ENCODE data around the gene PLIN4. TPM values are rescaled to one million over a fixed set of nuclear protein-coding genes. Genes with fewer than 3 reads are reported as not detected.

PLIN4 gene
- total RNA-seq, 1 donor from 2014 or later, result 0.27 TPM

DNA sequence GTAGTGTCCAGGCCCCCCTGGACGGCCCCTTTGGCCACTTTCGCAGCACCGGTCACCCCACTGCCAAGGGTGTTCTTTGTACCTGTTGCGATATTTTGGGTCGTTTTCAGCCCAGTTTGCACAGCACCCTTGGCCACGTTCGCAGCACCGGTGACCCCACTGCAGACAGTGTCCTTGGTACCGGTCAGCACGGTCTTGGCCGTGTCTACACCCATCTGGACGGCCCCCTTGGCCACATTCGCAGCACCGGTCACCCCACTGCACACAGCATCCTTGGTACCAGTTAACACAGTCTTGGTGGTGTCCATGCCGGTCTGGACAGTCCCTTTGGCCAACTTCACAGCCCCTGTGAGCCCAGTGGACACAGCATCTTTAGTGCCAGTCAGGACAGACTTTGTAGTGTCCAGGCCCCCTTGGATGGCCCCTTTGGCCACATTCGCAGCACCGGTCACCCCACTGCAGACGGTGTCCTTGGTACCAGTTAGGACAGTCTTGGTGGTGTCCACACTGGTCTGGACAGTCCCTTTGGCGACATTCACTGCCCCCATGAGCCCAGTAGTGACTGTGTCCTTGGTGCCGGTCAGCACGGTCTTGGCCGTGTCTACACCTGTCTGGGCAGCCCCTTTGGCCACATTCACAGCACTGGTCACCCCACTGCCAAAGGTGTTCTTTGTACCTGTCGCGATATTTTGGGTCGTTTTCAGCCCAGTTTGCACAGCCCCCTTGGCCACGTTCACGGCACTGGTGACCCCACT lies 6.8 kb downstream of the PLIN4 start:
- Mint-ChIP-seq H3K4me3 (ENCODE audit: unreplicated experiment) (no peak overlapping the region), H3K36me3 (ENCODE audit: unreplicated experiment) (no peaks in the 10 kb centered on the region), H3K9me3 (ENCODE audit: unreplicated experiment) (no peaks in the 10 kb centered on the region), H3K27ac (ENCODE audit: unreplicated experiment) (no peak overlapping the region), H3K4me1 (ENCODE audit: low read depth, unreplicated experiment) (no peaks in the 10 kb centered on the region), H3K27me3 (ENCODE audit: unreplicated experiment) (peaks cover 6% of the 10 kb centered on the region)
- TF ChIP-seq, protein P1, sequence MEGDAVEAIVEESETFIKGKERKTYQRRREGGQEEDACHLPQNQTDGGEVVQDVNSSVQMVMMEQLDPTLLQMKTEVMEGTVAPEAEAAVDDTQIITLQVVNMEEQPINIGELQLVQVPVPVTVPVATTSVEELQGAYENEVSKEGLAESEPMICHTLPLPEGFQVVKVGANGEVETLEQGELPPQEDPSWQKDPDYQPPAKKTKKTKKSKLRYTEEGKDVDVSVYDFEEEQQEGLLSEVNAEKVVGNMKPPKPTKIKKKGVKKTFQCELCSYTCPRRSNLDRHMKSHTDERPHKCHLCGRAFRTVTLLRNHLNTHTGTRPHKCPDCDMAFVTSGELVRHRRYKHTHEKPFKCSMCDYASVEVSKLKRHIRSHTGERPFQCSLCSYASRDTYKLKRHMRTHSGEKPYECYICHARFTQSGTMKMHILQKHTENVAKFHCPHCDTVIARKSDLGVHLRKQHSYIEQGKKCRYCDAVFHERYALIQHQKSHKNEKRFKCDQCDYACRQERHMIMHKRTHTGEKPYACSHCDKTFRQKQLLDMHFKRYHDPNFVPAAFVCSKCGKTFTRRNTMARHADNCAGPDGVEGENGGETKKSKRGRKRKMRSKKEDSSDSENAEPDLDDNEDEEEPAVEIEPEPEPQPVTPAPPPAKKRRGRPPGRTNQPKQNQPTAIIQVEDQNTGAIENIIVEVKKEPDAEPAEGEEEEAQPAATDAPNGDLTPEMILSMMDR (IDR thresholded peaks at IDR 0.05; ENCODE audit: partially characterized antibody, unreplicated experiment), result no peak
- DNase-seq, result no peak

DNA sequence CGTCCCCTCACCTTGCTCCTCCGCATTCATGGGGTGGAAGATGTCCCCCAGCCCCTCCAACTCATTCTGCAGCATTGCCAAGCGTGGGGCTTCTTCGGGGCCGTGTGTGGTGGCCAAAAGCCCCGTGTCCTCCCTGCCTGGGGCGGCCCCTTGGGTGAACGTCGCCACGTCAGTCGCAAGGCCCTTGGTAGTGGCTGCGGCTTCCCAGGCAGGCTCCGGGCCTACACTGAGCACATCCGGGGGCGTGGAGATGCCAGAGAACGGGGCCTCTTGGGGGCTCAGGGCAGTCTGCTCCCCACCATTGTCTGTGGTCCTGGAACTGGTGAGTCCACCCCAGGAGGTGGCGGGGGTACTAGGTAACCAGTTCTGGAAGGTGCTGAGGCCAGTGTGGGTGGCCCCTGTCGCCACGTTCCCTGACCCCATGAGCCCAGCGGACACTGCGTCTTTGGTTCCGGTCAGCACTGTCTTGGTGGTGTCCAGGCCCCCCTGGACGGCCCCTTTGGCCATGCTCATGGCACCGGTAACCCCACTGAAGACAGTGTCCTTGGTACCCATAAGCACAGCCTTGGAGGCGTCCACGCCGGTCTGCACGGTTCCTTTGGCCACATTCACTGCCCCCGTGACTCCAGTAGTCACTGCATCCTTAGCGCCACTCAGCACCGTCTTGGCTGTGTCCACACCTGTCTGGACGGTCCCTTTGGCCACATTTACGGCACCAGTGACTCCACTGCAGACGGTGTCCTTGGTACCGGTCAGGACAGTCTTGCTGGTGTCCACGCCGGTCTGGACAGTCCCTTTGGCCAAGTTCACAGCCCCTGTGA lies 7.6 kb downstream of the PLIN4 start:
- H3K4me1 Mint-ChIP-seq (ENCODE audit: low read depth, unreplicated experiment), result peaks cover 3% of the 10 kb centered on the region
- no peaks in the 10 kb centered on the region for H3K36me3 Mint-ChIP-seq (ENCODE audit: unreplicated experiment)
- TF ChIP-seq, protein P1 (IDR thresholded peaks at IDR 0.05; ENCODE audit: partially characterized antibody, unreplicated experiment), result no peak
- no peak overlapping the region for H3K27ac Mint-ChIP-seq (ENCODE audit: unreplicated experiment)
- no peak for DNase-seq
- peaks cover 10% of the 10 kb centered on the region for H3K27me3 Mint-ChIP-seq (ENCODE audit: unreplicated experiment)
- H3K4me3 Mint-ChIP-seq (ENCODE audit: unreplicated experiment), result no peak overlapping the region
- H3K9me3 Mint-ChIP-seq (ENCODE audit: unreplicated experiment), result peaks cover 3% of the 10 kb centered on the region

DNA sequence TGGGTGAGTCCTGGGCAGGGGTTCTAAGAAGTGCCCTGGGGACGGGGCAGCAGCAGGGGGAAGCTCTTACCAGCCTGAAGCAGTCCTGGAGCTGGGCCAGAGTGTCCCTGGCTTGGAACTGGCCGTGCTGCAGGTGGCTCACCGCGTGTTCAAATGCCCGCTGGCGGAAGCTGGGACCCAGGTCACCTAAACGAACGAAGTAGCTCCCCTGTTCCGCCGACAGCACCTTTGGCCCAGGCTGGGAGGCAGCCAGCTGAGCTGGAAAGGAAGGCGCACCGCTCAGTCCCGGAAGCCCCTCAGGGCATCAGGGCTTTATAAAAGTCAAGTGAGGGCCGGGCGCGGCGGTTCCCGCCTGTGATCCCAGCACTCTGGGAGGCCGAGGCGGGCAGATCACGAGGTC lies 9.6 kb downstream of the PLIN4 start:
- H3K36me3 Mint-ChIP-seq (ENCODE audit: unreplicated experiment), result no peaks in the 10 kb centered on the region
- H3K4me3 Mint-ChIP-seq (ENCODE audit: unreplicated experiment), result no peak overlapping the region
- peaks cover 14% of the 10 kb centered on the region for H3K27me3 Mint-ChIP-seq (ENCODE audit: unreplicated experiment)
- peaks cover 3% of the 10 kb centered on the region for H3K4me1 Mint-ChIP-seq (ENCODE audit: low read depth, unreplicated experiment)
- peaks cover 3% of the 10 kb centered on the region for H3K9me3 Mint-ChIP-seq (ENCODE audit: unreplicated experiment)
- TF ChIP-seq, protein P1 (IDR thresholded peaks at IDR 0.05; ENCODE audit: partially characterized antibody, unreplicated experiment), result no peak
- no peak for DNase-seq
- no peak overlapping the region for H3K27ac Mint-ChIP-seq (ENCODE audit: unreplicated experiment)

DNA sequence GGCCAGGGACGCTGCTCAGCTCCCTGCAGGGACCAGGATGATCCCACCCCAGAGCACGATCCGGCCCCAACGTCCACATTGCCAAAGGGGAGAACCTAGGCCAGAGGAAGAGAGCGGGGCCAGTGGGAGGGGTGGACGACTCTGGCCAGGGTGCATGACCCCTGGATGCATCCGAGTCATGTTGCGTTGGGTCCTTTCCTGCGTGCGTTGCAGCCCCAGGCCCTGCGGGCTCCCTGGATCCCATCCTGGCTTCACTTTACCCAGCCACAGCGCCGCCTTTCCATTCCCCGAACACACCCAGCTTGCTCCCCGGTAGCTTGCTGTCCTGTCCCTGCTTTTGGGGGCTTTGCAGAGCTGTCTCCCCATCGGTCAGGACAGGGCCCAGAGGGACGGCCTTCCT lies 10.5 kb downstream of the PLIN4 start:
- Mint-ChIP-seq H3K4me3 (ENCODE audit: unreplicated experiment) (no peak overlapping the region), H3K36me3 (ENCODE audit: unreplicated experiment) (no peaks in the 10 kb centered on the region), H3K4me1 (ENCODE audit: low read depth, unreplicated experiment) (peaks cover 5% of the 10 kb centered on the region), H3K9me3 (ENCODE audit: unreplicated experiment) (peaks cover 3% of the 10 kb centered on the region), H3K27ac (ENCODE audit: unreplicated experiment) (no peak overlapping the region), H3K27me3 (ENCODE audit: unreplicated experiment) (peaks cover 16% of the 10 kb centered on the region)
- TF ChIP-seq, protein P1 (IDR thresholded peaks at IDR 0.05; ENCODE audit: partially characterized antibody, unreplicated experiment), result no peak
- DNase-seq, result no peak

DNA sequence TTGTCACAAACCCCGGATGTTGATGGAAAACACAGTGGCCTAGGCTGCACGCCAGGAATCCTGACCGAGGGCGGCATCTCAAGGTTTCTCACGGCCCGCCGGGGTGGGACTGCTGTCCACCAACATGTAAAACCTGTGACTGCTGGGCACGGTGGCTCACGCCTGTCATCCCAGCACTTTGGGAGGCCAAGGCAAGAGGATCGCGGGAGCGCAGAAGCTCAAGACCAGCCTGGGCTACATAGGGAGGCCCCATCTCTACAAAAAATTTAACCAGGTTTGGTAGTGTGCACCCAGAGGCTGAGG lies 11.2 kb downstream of the PLIN4 start:
- Mint-ChIP-seq H3K27ac (ENCODE audit: unreplicated experiment) (no peak overlapping the region), H3K27me3 (ENCODE audit: unreplicated experiment) (peaks cover 16% of the 10 kb centered on the region), H3K4me3 (ENCODE audit: unreplicated experiment) (no peak overlapping the region), H3K36me3 (ENCODE audit: unreplicated experiment) (no peaks in the 10 kb centered on the region), H3K9me3 (ENCODE audit: unreplicated experiment) (peaks cover 3% of the 10 kb centered on the region), H3K4me1 (ENCODE audit: low read depth, unreplicated experiment) (peaks cover 5% of the 10 kb centered on the region)
- TF ChIP-seq, protein P1 (IDR thresholded peaks at IDR 0.05; ENCODE audit: partially characterized antibody, unreplicated experiment), result no peak
- no peak for DNase-seq

Data from glutamatergic neuron (in vitro differentiated cells).